ENCODE results near the gene ARL5A. TPM values are rescaled to one million over a fixed set of nuclear protein-coding genes. Genes with fewer than 3 reads are reported as not detected.

The ARL5A gene
- total RNA-seq, 2 experiments from 2014 or later: 78.1 to 91.4 TPM

GRCh38 chr2:151805961-151806360 lies 22.3 kb downstream of the ARL5A start:
- Histone ChIP-seq H3K9me2 (ENCODE audit: insufficient read depth, low read length) (no peaks in the 10 kb centered on the region), H3K4me2 (ENCODE audit: low read length) (no peak overlapping the region), H3K27ac (ENCODE audit: low read depth, low read length, poor library complexity, severe bottlenecking) (no peak overlapping the region), H3K4me1 (ENCODE audit: insufficient read depth, low read length, poor library complexity, severe bottlenecking) (peaks cover 9% of the 10 kb centered on the region), H2AFZ (ENCODE audit: low read length) (no peak overlapping the region), H3K4me3 (ENCODE audit: low read depth, low read length, poor library complexity, severe bottlenecking) (no peak overlapping the region), H3K79me2 (ENCODE audit: insufficient read depth, low read depth, low read length) (no peaks in the 10 kb centered on the region; the same call in 1 of the 2 replicates), H3K9me3 (ENCODE audit: low read length) (no peaks in the 10 kb centered on the region), H3K36me3 (ENCODE audit: insufficient read depth, low read length) (peaks cover 94% of the 10 kb centered on the region), H4K20me1 (ENCODE audit: insufficient read depth, low read length) (no peaks in the 10 kb centered on the region)
- no peak for DNase-seq (ENCODE audit: low spot score)
- POLR2A ChIA-PET: interaction anchor here (0.6 to 2.0 kb wide), 5 partner anchors 12 to 1353 kb away, joined by 3 to 8 read pairs (median 3); no protein-coding TSS in a partner anchor
- no TSS peak for BruUV-seq (replicated peaks)
- CTCF ChIA-PET (ENCODE audit: unreplicated experiment): no interaction called here
- intact Hi-C loops (cut with micrococcal nuclease; ENCODE audit: unreplicated experiment): no loop called here
- TF ChIP-seq EZH2phosphoT487 (IDR thresholded peaks at IDR 0.05; ENCODE audit: borderline replicate concordance, low read depth, low read length) (no peak), CTCF (conservative IDR thresholded peaks at IDR 0.05; ENCODE audit: low read length) (no peak)

- Histone ChIP-seq H3K36me3 (ENCODE audit: insufficient read depth, low read length) (peaks cover 90% of the 10 kb centered on the region), H3K9me3 (ENCODE audit: low read length) (no peaks in the 10 kb centered on the region), H2AFZ (ENCODE audit: low read length) (no peak overlapping the region), H3K27ac (ENCODE audit: low read depth, low read length, poor library complexity, severe bottlenecking) (no peak overlapping the region), H3K9me2 (ENCODE audit: insufficient read depth, low read length) (no peaks in the 10 kb centered on the region), H3K4me2 (ENCODE audit: low read length) (no peak overlapping the region), H3K4me1 (ENCODE audit: insufficient read depth, low read length, poor library complexity, severe bottlenecking) (peaks cover 12% of the 10 kb centered on the region), H4K20me1 (ENCODE audit: insufficient read depth, low read length) (no peaks in the 10 kb centered on the region), H3K79me2 (ENCODE audit: insufficient read depth, low read depth, low read length) (no peaks in the 10 kb centered on the region; the same call in 1 of the 2 replicates), H3K4me3 (ENCODE audit: low read depth, low read length, poor library complexity, severe bottlenecking) (no peak overlapping the region)
- DNase-seq (ENCODE audit: low spot score): no peak
- no peak for TF ChIP-seq EZH2phosphoT487 (IDR thresholded peaks at IDR 0.05; ENCODE audit: borderline replicate concordance, low read depth, low read length)
- no peak for TF ChIP-seq CTCF (conservative IDR thresholded peaks at IDR 0.05; ENCODE audit: low read length)
- intact Hi-C loops (cut with micrococcal nuclease; ENCODE audit: unreplicated experiment): no loop called here
- ChIA-PET CTCF (ENCODE audit: unreplicated experiment) (no interaction called here), POLR2A (interaction anchor here (1.1 to 1.2 kb wide), 2 partner anchors 17 to 39 kb away, joined by 4 read pairs; no protein-coding TSS in a partner anchor)
- no TSS peak for BruUV-seq (replicated peaks)
Measured at GRCh38 chr2:151805343-151805742, 22.9 kb downstream of the ARL5A start.

- POLR2A ChIA-PET: interaction anchor here (0.7 to 1.1 kb wide), 2 partner anchors 11 to 27 kb away, joined by 3 to 4 read pairs; no protein-coding TSS in a partner anchor
Measured at GRCh38 chr2:151803811-151804210, 24.4 kb downstream of the ARL5A start.

More at GRCh38 chr2:151803811-151804210, 24.4 kb downstream of the ARL5A start:
- Histone ChIP-seq H3K4me1 (ENCODE audit: insufficient read depth, low read length, poor library complexity, severe bottlenecking) (peaks cover 11% of the 10 kb centered on the region), H3K79me2 (ENCODE audit: insufficient read depth, low read depth, low read length) (no peaks in the 10 kb centered on the region; the same call in 1 of the 2 replicates), H2AFZ (ENCODE audit: low read length) (no peak overlapping the region), H3K27ac (ENCODE audit: low read depth, low read length, poor library complexity, severe bottlenecking) (no peak overlapping the region), H3K4me3 (ENCODE audit: low read depth, low read length, poor library complexity, severe bottlenecking) (no peak overlapping the region), H3K9me2 (ENCODE audit: insufficient read depth, low read length) (no peaks in the 10 kb centered on the region), H3K36me3 (ENCODE audit: insufficient read depth, low read length) (peaks cover 84% of the 10 kb centered on the region), H3K9me3 (ENCODE audit: low read length) (no peaks in the 10 kb centered on the region), H3K4me2 (ENCODE audit: low read length) (no peak overlapping the region), H4K20me1 (ENCODE audit: insufficient read depth, low read length) (no peaks in the 10 kb centered on the region)
- TF ChIP-seq EZH2phosphoT487 (IDR thresholded peaks at IDR 0.05; ENCODE audit: borderline replicate concordance, low read depth, low read length): no peak
- TF ChIP-seq CTCF (conservative IDR thresholded peaks at IDR 0.05; ENCODE audit: low read length): no peak
- CTCF ChIA-PET (ENCODE audit: unreplicated experiment): no interaction called here
- DNase-seq (ENCODE audit: low spot score): no peak
- no TSS peak for BruUV-seq (replicated peaks)
- intact Hi-C loops (cut with micrococcal nuclease; ENCODE audit: unreplicated experiment): no loop called here
